Spinal cord (tissue), 10 donors: ENCODE measurements around the gene C8G. TPM values are rescaled to one million over a fixed set of nuclear protein-coding genes. Genes with fewer than 3 reads are reported as not detected.

Experiments
- DNase-seq, 6 donors: peaks; one replicate each; pipeline versions ENCODE4 v3.0.0 to v3.0.0-alpha.2; 2013 to 2015; ENCODE audit warnings: low spot score in 6 of 6, low read depth in 4 of 6
- H3K27ac ChIP-seq: one replicate; pipeline ENCODE4 v1.5.1; 2013; ENCODE audit warnings: low read depth, low read length, control low read depth
- H3K27me3 ChIP-seq: one replicate; pipeline ENCODE4 v1.6.1; 2013; ENCODE audit warnings: low read length; ENCODE audit not compliant: control insufficient read depth, insufficient read depth
- H3K36me3 ChIP-seq: one replicate; pipeline ENCODE4 v1.6.1; 2013; ENCODE audit warnings: low read length; ENCODE audit not compliant: control insufficient read depth, insufficient read depth
- H3K4me1 ChIP-seq: one replicate; pipeline ENCODE4 v1.6.1; 2013; ENCODE audit warnings: low read length; ENCODE audit not compliant: control insufficient read depth, insufficient read depth
- H3K4me3 ChIP-seq: one replicate; pipeline ENCODE4 v1.5.1; 2013; ENCODE audit warnings: low read depth, low read length, control low read depth
- H3K9me3 ChIP-seq: one replicate; pipeline ENCODE4 v1.6.1; 2013; ENCODE audit warnings: low read length; ENCODE audit not compliant: control insufficient read depth, insufficient read depth
- WGBS: methylation state at CpG from one replicate; pipeline ENCODE4 v1.1.5; 2013; ENCODE audit warnings: missing lambda C conversion rate; ENCODE audit not compliant: insufficient coverage; 5-methylcytosine and 5-hydroxymethylcytosine counted together
- long read RNA-seq, 4 donors: transcript quantifications; one replicate each; lab custom pipeline, GENCODE V29; 2026
- polyA plus RNA-seq, 2 donors: library from polyadenylated mRNA; unstranded; fragments of 120-200 nt; gene quantifications; one replicate each; pipeline ENCODE4 v1.2.1, GENCODE V29; 2013; ENCODE audit not compliant: insufficient read length in 2 of 2
- total RNA-seq, 2 donors: library from RNA; depleted of rRNA in 1 of 2; stranded (reverse); fragments of 120-200 nt in 1 of 2; fragments of >200 nt in 1 of 2; gene quantifications; one replicate each; pipeline versions ENCODE4 v1.2.3 to v1.2.4, GENCODE V29; 2013 to 2014
- donor health status: healthy.

C8G gene
- total RNA-seq = 1 to 10 TPM in 1 of 2 donors, not detected in 1; 1.3 TPM
- 1 to 10 TPM; 1.6 to 1.7 TPM for polyA plus RNA-seq
- long read RNA-seq, donor 1 = 0 reads
- long read RNA-seq, donor 2 = 0 reads
- long read RNA-seq, donor 3 = 0 reads
- long read RNA-seq, donor 4 = 0 reads

DNA sequence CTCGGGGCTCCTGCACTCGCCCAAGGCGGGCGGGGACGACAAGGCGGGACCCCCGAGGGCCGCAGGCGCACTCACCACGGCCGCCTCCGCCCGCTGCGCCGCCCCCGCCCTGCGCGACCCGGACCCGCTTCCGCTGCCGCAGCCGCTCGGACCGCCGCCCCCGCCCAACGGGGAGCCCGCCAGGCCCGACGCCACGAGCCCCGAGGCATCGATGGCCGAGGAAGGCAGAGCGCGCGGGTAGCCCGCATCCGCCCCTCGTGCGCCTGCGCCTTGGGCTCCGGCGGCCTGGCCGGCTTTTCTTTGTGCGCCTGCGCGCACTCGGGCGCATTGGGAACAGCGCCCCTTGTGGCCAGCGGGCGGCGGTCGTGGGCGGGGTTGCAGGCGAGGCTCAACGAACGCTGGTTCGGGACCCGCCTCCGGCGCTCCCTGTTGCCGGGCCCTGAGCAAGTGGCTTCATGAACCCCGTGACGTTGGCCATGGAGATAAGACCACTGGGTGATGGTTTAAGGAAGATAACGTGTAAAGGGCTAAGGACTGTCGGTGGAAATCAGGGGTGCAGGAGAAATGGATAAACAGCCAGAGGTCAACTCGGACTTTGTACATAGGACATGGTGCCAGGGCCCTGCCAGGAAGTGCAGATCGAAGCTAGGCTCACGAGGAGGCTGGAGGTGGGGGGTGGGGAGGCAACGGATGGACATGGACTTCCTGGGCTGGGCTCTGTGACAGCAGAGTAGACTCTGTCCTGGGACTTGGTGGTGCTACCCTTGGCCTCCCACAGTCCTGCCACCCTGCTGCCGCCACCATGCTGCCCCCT, at the start of gene C8G, which contains the start of gene FBXW5:
Gene C8G, plus strand, starts transcription at position 725 of the 814 bp plus-strand sequence. Its CDS starts 78 bp downstream, at position 803.
Gene FBXW5, minus strand, starts transcription at position 220 of the 814 bp plus-strand sequence. CDS start 655 bp downstream, outside the sequence.
- Histone ChIP-seq H3K27me3 (no peaks in the 10 kb centered on the region), H3K4me3 (peak within 1 kb of the TSS; percentile 78), H3K9me3 (no peaks in the 10 kb centered on the region), H3K36me3 (peaks cover 42% of the 10 kb centered on the region), H3K27ac (no peak within 1 kb of the TSS), H3K4me1 (peaks cover 52% of the 10 kb centered on the region)
- peak; percentile 83 to 98 (median 94) for DNase-seq
- 5% methylated on average over 74 of the region's 74 CpGs for WGBS

DNA sequence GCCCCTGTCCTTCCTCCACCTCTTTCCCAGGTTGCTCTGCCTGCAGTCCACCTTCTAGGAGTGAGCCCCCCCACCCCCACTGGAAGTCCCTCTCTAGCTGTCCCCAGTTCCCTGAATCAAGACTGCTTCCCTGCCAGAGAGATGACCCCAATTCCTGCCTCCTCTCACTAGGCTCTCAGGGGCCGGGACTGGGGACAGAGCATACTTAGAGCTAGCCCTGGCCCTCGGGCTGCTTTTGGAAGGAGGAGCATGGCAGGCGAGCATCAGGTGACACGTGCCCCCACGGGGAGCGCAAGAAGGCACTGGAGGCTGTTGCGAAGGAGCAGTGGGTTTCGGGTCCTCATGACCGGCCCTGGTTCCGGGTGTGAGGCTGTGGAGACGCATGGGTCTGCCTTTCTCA, 49.0 kb upstream of the C8G start:
- Histone ChIP-seq H3K4me1 (no peaks in the 10 kb centered on the region), H3K9me3 (no peaks in the 10 kb centered on the region), H3K4me3 (no peak overlapping the region), H3K27me3 (no peaks in the 10 kb centered on the region), H3K27ac (no peak overlapping the region), H3K36me3 (peaks cover 56% of the 10 kb centered on the region)
- 78% methylated on average over 11 of the region's 11 CpGs for WGBS
- DNase-seq = no peak

DNA sequence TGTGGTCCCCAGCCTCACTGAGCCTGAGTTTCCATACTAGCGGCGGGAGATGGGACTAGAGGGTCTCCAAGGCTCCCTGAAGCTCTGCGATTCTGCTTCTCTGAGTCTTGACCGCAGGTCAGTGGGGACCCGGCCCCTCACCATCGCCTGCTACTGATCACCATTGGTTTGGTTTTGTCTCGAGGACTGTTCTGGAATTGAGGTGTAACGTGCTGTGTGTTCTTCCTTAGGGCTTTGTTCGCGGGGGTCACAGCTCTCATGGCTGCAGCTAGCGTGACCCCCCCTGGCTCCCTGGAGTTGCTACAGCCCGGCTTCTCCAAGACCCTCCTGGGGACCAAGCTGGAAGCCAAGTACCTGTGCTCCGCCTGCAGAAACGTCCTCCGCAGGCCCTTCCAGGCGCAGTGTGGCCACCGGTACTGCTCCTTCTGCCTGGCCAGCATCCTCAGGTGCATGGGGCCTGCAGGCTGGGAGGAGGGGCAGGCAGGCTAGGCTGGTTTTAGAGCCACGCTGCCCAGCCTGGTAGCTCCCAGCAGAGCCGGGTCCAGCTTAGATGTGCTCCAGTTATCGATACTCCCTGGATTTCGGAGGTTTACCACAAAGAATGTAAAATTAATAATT, 46.5 kb upstream of the C8G start:
- peaks cover 71% of the 10 kb centered on the region for H3K36me3 ChIP-seq
- no peaks in the 10 kb centered on the region for H3K27me3 ChIP-seq
- WGBS = 95% methylated on average over 17 of the region's 21 CpGs
- peaks cover 6% of the 10 kb centered on the region for H3K4me1 ChIP-seq
- DNase-seq = no peak
- H3K9me3 ChIP-seq = no peaks in the 10 kb centered on the region
- no peak overlapping the region for H3K27ac ChIP-seq
- H3K4me3 ChIP-seq = no peak overlapping the region

DNA sequence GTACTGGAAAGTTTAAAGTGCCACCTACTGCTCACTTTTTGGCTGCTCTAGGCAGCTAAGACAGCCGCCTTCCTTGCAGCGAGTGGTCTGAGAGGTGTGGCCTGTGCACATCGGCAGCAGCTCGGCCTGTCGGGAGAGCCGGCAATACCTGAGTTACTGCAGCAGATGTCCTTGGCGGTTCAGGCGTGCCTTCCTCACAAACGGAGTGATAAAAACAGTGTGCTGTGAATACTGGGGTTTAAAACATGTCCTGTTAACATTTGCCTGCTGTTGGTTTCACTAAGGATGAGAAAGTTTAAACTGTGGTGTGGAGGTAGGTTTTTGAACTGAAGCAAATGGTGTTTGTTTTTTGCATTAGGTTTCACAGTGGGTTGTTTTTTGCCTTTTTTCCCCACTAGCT, 45.8 kb upstream of the C8G start:
- peaks cover 6% of the 10 kb centered on the region for H3K4me1 ChIP-seq
- no peaks in the 10 kb centered on the region for H3K9me3 ChIP-seq
- no peak overlapping the region for H3K4me3 ChIP-seq
- no peak overlapping the region for H3K27ac ChIP-seq
- no peaks in the 10 kb centered on the region for H3K27me3 ChIP-seq
- WGBS = 87% methylated on average over 9 of the region's 9 CpGs
- DNase-seq = no peak
- H3K36me3 ChIP-seq = peaks cover 73% of the 10 kb centered on the region

DNA sequence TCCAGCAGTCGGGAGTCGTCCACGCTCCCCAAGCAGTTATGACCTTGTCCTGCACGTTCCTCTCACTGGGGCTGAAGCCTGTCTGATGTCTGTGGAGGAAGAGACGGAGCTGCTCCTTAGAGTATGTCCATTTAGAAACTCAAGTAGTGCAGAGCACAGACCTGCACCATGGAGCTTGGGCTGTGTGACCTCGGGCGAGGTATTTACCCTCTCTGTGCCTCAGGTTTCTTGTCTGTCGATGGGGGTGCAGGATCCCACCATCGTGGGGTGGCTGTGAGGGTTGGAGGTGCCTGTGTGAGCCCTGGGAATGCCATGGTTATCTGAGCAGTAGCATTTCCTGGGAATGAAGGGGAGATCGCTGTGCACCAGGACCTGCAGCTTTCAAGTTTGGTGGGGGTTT, 44.5 kb upstream of the C8G start:
- no peaks in the 10 kb centered on the region for H3K27me3 ChIP-seq
- WGBS = 96% methylated on average over 10 of the region's 10 CpGs
- no peak for DNase-seq
- H3K36me3 ChIP-seq = peaks cover 73% of the 10 kb centered on the region
- no peak overlapping the region for H3K4me3 ChIP-seq
- no peaks in the 10 kb centered on the region for H3K9me3 ChIP-seq
- no peak overlapping the region for H3K27ac ChIP-seq
- peaks cover 6% of the 10 kb centered on the region for H3K4me1 ChIP-seq

DNA sequence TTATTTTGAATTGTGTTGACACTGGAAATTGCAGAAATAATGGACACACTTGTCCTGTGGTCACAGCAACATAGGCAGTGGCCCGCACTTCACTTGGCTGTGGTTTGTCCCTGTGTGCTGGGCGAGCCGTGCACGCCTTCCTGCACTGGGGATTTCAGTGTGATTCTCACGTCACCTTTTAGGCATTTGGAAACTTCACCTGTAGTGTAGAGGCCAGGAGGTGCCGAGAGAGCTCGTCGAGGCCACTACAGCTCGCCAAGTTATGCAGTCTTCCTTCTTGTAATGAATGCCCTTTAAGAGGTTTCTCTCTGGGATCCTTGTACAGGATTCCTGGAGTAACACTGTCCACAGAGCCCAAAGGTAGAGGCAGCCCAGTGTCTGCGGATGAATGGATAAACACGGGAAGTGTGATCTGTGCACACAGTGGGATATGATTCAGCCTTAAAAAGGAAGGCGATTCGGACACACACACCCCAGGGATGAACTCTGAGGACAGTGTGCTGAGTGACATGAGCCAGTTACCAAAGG, 44.0 kb upstream of the C8G start:
- H3K36me3 ChIP-seq = peaks cover 77% of the 10 kb centered on the region
- no peak overlapping the region for H3K4me3 ChIP-seq
- H3K27ac ChIP-seq = no peak overlapping the region
- WGBS = 94% methylated on average over 13 of the region's 13 CpGs
- no peaks in the 10 kb centered on the region for H3K9me3 ChIP-seq
- H3K27me3 ChIP-seq = no peaks in the 10 kb centered on the region
- DNase-seq = no peak
- H3K4me1 ChIP-seq = peaks cover 6% of the 10 kb centered on the region

DNA sequence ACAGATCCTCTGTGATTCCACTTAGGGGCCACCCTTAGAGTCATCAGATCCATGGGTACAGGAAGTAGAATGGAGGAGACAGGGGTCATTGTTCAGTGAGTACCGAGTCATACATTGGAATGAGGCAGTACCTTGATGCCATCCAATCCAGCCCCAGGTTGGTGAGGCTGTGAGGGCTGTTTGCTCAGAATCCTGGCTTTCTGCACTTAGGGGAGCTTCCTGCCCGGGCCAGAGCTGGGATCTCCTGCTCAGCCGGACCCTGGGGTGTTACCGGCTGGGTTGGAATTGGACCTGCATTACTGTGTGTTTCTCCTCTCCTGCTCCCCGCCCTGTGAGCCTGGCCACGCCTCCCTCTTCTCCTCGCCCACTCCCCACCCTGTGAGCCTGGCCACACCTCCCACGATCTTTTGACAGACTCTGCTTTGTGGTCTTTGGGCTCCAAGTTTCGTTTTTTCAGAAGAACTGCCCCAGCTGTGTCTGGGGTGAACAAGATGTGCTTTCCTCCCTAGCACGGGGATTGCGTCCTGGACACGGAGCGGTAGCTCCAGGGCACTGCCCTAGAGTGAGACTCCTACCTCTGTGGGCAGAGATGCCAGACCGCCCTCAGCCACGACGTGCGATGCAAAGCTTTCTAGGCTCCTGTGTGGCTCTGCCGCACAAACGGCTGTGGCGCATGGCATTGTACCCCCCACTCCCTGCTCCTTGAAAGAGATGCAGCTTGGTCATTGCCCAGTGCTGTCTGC, 43.4 kb upstream of the C8G start:
- Histone ChIP-seq H3K4me1 (peaks cover 6% of the 10 kb centered on the region), H3K27ac (no peak overlapping the region), H3K9me3 (no peaks in the 10 kb centered on the region), H3K27me3 (no peaks in the 10 kb centered on the region), H3K36me3 (peaks cover 82% of the 10 kb centered on the region), H3K4me3 (no peak overlapping the region)
- no peak for DNase-seq
- WGBS = 80% methylated on average over 20 of the region's 20 CpGs

DNA sequence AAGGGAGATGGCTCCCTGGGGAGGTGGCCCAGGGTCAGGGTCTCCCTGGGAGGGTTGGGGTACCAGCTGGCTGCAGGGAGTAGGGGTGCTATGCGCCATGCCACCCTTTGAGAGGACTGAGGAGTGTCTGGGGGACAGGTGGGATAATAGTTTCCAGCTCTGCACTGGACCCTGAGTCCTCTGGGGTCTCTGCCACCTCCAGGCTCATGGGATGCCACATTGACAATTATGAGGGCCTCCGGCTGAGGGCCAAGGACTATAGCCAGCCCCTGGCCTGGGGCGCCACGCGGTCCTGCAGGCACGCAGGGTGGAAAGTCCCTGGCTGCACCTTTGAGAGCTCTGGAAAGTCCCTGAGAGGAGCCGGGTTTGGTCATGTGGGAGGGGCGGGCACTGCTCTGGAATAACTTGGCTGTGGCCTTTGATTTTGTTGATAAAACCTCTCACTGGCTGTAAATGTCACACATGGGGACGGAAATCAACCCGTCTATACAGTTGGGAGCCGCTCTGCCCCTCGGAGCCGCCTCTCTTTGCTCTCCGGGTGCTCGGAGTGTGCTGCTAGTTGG, 42.7 kb upstream of the C8G start:
- Histone ChIP-seq H3K4me1 (peaks cover 6% of the 10 kb centered on the region), H3K27me3 (no peaks in the 10 kb centered on the region), H3K27ac (no peak overlapping the region), H3K9me3 (no peaks in the 10 kb centered on the region), H3K4me3 (no peak overlapping the region), H3K36me3 (peaks cover 88% of the 10 kb centered on the region)
- WGBS = 86% methylated on average over 15 of the region's 15 CpGs
- no peak for DNase-seq

DNA sequence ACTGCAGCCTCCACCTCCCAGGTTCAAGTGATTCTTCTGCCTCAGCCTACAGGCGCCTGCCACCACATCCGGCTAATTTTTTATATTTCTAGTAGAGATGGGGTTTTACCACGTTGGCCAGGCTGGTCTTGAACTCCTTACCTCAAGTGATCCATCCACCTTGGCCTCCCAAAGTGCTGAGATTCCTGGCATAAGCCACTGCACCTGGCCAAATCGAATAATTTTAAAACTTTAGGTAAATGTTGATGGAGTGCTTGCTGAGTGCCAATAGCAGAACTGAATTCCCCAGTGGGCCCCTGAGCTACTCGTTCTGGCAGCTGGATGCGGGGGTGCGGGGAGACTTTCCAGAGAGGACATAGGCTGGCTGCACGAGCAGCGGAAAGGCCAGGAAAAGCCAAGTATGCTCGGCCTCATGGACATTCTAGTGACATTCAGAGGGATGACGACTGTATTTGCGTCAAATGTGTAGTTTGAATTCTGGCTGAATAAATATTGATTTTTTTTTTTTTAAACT, 41.9 kb upstream of the C8G start:
- no peak overlapping the region for H3K4me3 ChIP-seq
- no peaks in the 10 kb centered on the region for H3K9me3 ChIP-seq
- peaks cover 92% of the 10 kb centered on the region for H3K36me3 ChIP-seq
- H3K27me3 ChIP-seq = no peaks in the 10 kb centered on the region
- peak in 1 of 6 donors; percentile 7 for DNase-seq
- peaks cover 6% of the 10 kb centered on the region for H3K4me1 ChIP-seq
- H3K27ac ChIP-seq = no peak overlapping the region
- 81% methylated on average over 9 of the region's 12 CpGs for WGBS
